ENCODE data around the gene PHLDA2.
A peak's percentile ranks its signal among the peaks of the same experiment; 100 is the strongest.

PHLDA2 gene

DNA sequence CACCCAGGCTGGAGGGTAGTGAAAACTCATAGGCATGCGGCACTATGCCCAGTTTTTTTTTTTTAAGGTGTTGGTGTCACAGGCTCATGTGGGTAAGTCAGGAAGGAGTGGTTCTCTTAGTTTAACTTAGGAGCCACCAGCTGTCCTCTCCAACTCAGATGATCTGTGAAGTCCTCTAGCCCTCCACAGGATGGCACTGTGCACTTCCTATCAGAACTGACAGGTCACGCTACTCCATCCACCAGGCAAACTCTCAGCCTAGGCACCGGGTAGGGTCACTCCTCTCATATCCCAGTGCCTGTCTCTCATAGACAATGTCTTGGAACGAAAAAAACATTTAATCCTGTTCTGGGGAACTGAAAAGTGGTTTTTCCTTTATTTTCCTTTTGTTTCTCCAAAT lies 46.4 kb upstream of the PHLDA2 start:
- Histone ChIP-seq H3F3A (ENCODE audit: control insufficient read depth, insufficient read depth) (no peaks in the 10 kb centered on the region; the same call in none of the 2 replicates), H3K27me3 (ENCODE audit: control insufficient read depth, low read length) (no peaks in the 10 kb centered on the region), H3K4me2 (ENCODE audit: low read length) (no peak overlapping the region), H3K9me3 (ENCODE audit: control insufficient read depth, insufficient read depth, low read length) (no peaks in the 10 kb centered on the region), H3K4me1 (ENCODE audit: control insufficient read depth, low read length) (no peaks in the 10 kb centered on the region), H3K9me2 (replicated peaks; ENCODE audit: control insufficient read depth, low read length) (no peaks in the 10 kb centered on the region), H3K27ac (ENCODE audit: low read depth, low read length) (no peak overlapping the region), H3K4me3 (ENCODE audit: low read length) (no peak overlapping the region), H3K36me3 (ENCODE audit: control insufficient read depth, low read length) (peaks cover 98% of the 10 kb centered on the region), H3K79me2 (ENCODE audit: control insufficient read depth, low read length) (peaks cover 97% of the 10 kb centered on the region), H4K20me1 (ENCODE audit: control insufficient read depth, insufficient read depth, low read depth, low read length) (peaks cover 29% of the 10 kb centered on the region)
- TF ChIP-seq, protein P1, sequence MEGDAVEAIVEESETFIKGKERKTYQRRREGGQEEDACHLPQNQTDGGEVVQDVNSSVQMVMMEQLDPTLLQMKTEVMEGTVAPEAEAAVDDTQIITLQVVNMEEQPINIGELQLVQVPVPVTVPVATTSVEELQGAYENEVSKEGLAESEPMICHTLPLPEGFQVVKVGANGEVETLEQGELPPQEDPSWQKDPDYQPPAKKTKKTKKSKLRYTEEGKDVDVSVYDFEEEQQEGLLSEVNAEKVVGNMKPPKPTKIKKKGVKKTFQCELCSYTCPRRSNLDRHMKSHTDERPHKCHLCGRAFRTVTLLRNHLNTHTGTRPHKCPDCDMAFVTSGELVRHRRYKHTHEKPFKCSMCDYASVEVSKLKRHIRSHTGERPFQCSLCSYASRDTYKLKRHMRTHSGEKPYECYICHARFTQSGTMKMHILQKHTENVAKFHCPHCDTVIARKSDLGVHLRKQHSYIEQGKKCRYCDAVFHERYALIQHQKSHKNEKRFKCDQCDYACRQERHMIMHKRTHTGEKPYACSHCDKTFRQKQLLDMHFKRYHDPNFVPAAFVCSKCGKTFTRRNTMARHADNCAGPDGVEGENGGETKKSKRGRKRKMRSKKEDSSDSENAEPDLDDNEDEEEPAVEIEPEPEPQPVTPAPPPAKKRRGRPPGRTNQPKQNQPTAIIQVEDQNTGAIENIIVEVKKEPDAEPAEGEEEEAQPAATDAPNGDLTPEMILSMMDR (IDR thresholded peaks at IDR 0.05; ENCODE audit: low read depth, low read length, poor library complexity, severe bottlenecking) = peak; percentile 61
- TF ChIP-seq EZH2phosphoT487 (IDR thresholded peaks at IDR 0.05; ENCODE audit: borderline replicate concordance, low read length) = no peak

DNA sequence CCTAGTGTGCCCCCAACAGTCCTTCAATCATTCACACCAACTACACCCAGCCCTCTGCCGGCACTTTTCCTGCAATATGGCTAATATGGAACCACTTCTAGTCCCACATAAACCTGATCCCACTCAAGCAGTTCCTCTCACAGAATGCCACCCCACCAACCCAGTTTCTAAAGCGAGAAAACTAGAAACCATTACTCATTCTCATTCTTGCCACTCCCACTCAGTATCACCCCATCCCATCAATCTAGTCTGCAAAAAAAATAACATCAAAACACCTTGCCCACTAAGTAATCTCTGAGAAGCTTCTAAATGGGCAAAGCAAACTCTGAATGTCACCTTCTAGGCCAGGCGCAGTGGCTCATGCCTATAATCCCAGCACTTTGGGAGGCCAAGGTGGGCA lies 45.1 kb upstream of the PHLDA2 start:
- TF ChIP-seq EZH2phosphoT487 (IDR thresholded peaks at IDR 0.05; ENCODE audit: borderline replicate concordance, low read length) = no peak
- TF ChIP-seq, protein P1 (IDR thresholded peaks at IDR 0.05; ENCODE audit: low read depth, low read length, poor library complexity, severe bottlenecking) = no peak
- Histone ChIP-seq H3K4me3 (ENCODE audit: low read length) (no peak overlapping the region), H3K36me3 (ENCODE audit: control insufficient read depth, low read length) (peaks cover 100% of the 10 kb centered on the region), H3K27me3 (ENCODE audit: control insufficient read depth, low read length) (no peaks in the 10 kb centered on the region), H4K20me1 (ENCODE audit: control insufficient read depth, insufficient read depth, low read depth, low read length) (peaks cover 33% of the 10 kb centered on the region), H3K27ac (ENCODE audit: low read depth, low read length) (no peak overlapping the region), H3K4me1 (ENCODE audit: control insufficient read depth, low read length) (no peaks in the 10 kb centered on the region), H3K4me2 (ENCODE audit: low read length) (no peak overlapping the region), H3F3A (ENCODE audit: control insufficient read depth, insufficient read depth) (no peaks in the 10 kb centered on the region; the same call in 1 of the 2 replicates), H3K9me2 (replicated peaks; ENCODE audit: control insufficient read depth, low read length) (no peaks in the 10 kb centered on the region), H3K9me3 (ENCODE audit: control insufficient read depth, insufficient read depth, low read length) (no peaks in the 10 kb centered on the region), H3K79me2 (ENCODE audit: control insufficient read depth, low read length) (peaks cover 97% of the 10 kb centered on the region)

DNA sequence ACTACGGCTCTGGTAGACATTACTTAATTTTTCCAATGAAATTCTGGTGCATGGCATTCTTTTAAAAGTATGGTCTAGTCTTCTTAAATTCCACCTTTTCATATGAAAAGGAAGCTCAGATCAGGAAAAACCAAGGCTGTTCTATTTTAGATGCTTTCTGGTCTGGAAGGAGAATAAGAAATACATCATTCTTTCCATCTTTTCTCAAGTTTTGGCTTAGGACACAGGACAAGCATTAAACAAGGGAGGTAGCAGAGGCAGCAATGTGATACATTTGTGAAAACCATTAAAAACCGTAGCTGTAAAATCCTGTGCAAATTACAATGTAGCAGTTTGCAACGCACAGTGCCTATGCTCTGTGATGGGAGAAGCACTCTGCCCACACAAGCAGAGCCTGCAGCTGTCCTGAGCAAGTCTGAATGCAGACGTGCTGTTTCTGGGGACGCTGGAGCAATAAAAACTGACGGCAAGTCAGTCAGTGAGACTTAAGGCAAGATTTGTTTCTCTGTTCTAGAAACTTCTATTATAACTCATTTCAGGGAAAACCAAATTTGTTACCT lies 39.2 kb upstream of the PHLDA2 start:
- Histone ChIP-seq H3K27me3 (ENCODE audit: control insufficient read depth, low read length) (no peaks in the 10 kb centered on the region), H3K4me1 (ENCODE audit: control insufficient read depth, low read length) (no peaks in the 10 kb centered on the region), H3K36me3 (ENCODE audit: control insufficient read depth, low read length) (peaks cover 97% of the 10 kb centered on the region), H4K20me1 (ENCODE audit: control insufficient read depth, insufficient read depth, low read depth, low read length) (peaks cover 21% of the 10 kb centered on the region), H3K9me2 (replicated peaks; ENCODE audit: control insufficient read depth, low read length) (no peaks in the 10 kb centered on the region), H3K4me2 (ENCODE audit: low read length) (no peak overlapping the region), H3K9me3 (ENCODE audit: control insufficient read depth, insufficient read depth, low read length) (no peaks in the 10 kb centered on the region), H3K27ac (ENCODE audit: low read depth, low read length) (no peak overlapping the region), H3K4me3 (ENCODE audit: low read length) (no peak overlapping the region), H3K79me2 (ENCODE audit: control insufficient read depth, low read length) (peaks cover 96% of the 10 kb centered on the region), H3F3A (ENCODE audit: control insufficient read depth, insufficient read depth) (no peaks in the 10 kb centered on the region)
- TF ChIP-seq EZH2phosphoT487 (IDR thresholded peaks at IDR 0.05; ENCODE audit: borderline replicate concordance, low read length) = no peak
- TF ChIP-seq, protein P1 (IDR thresholded peaks at IDR 0.05; ENCODE audit: low read depth, low read length, poor library complexity, severe bottlenecking) = no peak

All from DOHH2 (cell line).